HG03520 (cell line): ENCODE data around the gene CDC123.
A peak's percentile ranks its signal among the peaks of the same experiment; 100 is the strongest.
"Not testable (repeated sequence)": the region's sequence is repeated elsewhere in the genome, so short reads cannot be mapped to it uniquely, and the experiment has no call there.

Experiments used
- ATAC-seq: cut with Tn5 transposase; IDR thresholded peaks from one replicate; pipeline ENCODE4 v1.9.1; 2021; ENCODE audit warnings: mild to moderate bottlenecking, moderate library complexity; ENCODE audit not compliant: unreplicated experiment

The CDC123 gene, protein sequence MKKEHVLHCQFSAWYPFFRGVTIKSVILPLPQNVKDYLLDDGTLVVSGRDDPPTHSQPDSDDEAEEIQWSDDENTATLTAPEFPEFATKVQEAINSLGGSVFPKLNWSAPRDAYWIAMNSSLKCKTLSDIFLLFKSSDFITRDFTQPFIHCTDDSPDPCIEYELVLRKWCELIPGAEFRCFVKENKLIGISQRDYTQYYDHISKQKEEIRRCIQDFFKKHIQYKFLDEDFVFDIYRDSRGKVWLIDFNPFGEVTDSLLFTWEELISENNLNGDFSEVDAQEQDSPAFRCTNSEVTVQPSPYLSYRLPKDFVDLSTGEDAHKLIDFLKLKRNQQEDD

DNA sequence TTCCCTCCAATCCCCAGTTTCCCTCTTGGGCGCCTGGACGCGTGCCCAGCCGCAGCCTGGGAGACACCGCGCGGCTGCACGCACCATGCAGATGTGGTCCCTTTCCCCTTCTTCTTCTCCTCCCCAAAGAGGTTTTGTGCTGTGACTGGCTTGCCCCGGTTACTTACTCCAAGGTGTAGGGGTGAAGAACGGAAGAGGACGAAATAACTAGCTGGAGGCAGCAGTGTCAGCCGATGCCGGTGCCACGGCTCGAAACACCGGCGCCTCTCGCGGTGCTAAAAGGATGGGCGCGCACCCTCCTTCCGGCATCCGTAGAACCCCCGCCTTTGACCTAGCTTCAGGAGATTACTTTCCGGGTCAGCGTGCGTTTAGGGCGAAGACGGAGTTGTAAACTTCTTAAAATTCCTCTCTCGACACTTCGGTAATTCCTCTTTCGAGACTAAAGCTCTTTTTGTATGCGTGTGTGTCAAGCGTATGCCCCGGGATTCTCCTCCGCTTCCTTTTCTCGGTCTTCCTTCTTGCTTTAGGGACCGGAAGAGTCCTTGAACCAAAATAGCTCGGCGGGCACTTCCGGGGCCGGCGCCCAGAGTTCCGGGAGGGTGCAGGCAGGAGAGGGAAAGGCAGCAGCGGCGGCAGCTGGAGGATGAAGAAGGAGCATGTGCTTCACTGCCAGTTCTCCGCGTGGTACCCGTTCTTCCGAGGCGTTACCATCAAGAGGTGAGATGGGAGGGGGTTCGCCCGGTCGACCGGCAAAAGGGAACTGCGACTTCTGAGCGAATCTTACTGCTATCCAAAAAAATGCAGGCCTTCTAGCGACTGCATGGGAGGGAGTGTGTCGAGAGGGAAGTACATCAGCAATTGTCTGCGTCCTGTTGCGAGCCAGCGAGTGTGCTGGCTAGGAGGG, at the start of gene CDC123, which contains the start of gene NUDT5:
CDC123 (plus strand) TSS at position 586 of the 904 bp plus-strand sequence; CDS start at position 644, 58 bp downstream.
NUDT5 (minus strand) TSS at position 289 of the 904 bp plus-strand sequence. CDS start 9,600 bp downstream, outside the sequence.
- ATAC-seq, result peak; percentile 83

DNA sequence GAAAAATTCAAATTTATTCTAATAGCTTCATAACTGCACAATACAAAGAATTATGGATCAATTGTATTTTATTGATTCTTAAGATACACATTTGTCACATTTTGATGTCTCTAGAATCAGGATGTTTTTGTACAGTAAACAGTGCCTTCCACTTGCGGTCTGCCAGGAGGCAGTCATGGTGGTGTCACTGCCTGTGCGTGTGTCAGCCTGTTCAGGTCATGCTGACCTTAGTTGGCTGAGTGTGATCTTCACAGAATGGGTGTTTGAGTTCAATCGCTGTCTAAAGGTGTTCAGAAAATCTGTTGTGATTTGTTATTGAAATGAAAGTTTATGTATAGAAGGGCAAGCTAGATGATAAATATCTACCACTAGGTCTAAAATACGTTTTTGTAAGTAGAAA, 45.8 kb upstream of the CDC123 start:
- no peak for ATAC-seq

DNA sequence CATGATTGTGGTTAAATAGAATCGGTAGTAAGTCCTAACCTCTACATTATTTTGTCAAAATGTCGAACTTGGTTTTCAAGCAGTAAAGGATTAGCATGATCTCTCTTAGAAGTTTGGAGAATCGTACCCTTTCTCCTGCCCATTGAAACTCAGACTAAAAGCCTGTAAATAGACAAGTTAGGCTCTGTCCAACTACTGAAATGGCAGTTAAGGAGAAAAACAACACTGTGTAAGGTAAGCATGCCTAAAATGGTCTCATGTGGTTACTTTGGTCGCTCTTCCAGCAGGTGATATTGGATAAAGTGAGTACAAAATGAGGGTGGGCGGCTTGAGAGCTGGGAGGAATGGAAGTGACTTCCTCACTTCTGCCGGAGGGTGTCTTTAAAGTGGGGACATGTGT, 41.5 kb upstream of the CDC123 start:
- ATAC-seq, result no peak

DNA sequence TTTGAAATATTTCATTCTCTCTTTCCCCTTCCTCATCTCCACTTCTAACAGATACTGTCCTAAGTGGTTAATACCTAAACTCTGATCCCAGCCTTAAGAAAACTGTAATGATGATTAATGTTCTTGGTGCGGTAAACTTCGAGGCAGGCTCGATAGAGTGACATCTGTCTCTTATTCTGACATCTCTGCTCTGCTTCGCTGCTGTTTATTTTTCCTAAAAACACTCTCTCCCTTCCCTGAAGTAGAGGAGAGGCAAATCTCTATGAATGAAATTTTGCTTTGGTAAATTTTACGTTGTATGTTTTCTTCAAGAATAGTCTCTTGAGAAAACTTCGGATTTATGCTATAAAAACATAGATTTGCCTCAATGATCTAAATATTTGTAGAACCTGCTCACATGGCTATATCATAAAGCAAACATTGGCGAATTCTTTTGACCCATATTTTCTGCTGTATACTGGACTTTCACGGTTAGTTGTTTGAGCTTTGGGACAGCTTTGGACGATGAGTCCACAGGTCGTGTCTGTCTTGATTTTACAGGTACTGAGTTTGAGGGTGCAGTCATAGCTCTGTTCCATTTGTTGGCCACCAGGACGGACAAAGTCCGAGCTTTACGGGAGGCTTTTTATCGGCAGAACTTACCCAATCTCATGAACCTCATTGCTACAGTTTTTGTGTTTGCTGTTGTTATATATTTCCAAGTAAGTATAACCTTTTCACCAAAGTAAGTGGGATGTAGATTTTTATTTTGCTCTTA, 39.4 kb upstream of the CDC123 start:
- no peak for ATAC-seq

DNA sequence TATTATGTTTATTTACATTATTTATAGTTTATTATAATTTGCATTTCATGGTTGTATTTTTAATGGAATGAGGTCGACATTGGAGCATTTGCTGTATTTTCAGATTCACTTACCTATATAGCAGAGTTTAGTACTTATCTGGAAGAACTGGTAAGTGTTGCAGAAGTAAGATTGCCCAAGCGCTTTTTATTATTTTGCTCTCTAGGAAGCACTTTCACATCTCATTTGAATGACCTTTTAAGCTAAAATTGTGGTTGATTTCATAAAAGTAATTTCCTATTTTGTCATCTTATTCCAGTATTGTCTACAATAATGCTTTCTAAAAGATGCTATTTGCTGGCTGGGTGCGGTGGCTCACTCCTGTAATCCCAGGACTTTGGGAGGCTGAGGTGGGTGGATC, 37.9 kb upstream of the CDC123 start:
- no peak for ATAC-seq

DNA sequence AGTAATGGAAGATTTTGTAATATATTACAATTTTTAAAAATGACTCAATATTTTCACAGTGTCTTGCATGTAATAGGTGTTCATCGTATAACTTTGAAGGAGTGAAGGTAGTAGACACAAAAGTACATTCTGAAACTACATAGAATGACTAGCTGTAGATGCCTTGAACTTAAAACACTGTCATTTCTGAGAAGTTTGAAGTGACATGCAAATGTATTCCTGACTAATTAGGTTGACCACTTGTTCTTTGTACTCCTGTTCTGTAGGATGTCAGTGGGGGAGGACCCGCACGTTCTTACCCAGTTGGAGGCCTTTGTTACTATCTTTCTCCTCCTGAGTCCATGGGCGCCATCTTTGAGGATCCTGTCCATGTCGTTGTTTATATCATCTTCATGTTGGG, 35.3 kb upstream of the CDC123 start:
- ATAC-seq, result no peak

DNA sequence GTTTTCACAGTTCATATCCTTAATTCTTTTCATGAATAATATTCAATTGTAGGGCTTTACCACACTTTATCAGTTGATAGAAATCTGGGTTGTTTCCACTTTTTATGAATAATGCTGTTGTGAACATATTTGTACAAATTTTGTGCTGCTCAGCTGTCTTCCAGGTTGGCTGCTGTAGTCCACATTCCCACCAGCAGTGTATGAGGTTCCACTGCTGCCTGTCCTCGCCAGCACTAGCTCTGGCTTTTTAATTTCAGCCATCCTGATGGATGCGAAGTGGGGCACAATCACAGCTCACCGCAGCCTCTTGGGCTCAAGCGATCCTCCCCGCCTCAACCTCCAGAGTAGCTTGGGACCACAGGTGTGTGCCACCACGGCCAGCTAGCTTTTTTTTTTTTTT, 33.1 kb upstream of the CDC123 start:
- ATAC-seq, result no peak

DNA sequence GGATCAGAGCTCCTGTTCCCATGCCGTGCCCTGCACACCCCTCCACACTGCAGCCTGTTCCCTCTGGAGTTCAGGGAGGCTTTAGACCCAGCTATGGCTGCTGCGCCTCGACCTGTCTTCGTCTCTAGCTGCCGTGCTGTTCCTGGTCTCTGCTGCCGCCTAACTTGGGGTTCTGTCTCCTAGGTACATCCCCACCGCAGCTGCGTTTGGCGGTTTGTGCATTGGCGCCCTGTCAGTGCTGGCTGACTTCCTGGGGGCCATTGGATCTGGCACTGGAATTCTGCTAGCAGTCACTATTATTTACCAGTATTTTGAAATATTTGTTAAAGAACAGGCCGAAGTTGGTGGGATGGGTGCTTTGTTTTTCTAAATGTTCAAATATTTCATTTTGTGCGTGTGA, 31.9 kb upstream of the CDC123 start:
- ATAC-seq, result no peak

DNA sequence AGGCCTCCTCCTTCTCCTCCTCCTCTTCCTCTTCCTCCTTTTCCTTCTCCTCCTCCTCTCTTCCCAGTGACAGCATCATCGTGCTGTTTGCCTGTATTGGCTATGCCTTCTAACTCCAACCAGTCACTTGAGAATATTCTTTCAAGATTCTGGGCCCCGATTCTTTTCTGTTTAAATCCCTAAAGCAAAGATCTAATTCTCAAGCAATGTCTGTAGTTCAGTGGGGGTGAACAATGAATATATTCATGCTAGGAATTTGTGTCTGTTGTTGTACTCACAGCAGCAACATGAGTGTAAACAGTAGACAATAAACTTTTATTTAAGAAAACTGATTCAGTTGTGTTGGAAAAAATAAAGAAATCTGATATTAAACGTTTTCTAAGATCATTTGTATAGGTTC, 31.0 kb upstream of the CDC123 start:
- ATAC-seq, result no peak

DNA sequence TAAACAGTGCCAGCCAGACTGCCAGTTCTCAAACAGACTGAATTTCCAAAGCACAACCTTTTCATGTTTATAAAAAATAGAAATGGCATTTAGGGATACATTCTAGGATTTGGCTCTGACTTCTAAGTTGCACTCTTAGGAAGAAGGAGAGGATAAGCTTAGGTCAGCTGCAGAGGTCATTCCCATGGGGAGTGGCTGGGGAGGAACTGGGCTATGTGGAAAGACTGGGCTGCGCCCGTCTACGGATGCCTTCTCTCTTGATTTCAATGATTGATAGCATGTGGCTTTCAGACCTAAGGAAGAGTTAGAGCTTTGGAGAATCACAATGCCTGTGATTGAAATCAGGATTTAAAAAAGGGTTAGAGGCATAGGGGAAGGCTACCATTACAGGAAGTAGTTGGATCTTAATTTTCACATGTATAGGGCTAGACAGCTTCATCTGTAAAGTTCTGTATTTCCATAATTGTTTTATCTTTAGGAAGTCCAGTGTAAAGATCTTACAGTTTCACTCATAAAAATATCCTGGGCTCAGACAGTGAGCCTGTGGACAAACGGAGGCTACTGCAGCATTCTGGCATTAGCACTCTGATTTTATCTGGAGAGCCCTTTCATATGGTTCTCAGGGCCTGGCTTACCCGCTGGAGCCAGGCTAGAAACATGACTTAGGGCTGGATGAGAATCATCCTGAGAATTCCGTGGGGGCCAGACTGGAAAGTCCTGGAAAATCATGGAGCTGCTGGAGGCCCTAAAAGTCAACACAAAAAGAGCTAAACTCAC, 29.8 kb upstream of the CDC123 start:
- no peak for ATAC-seq

DNA sequence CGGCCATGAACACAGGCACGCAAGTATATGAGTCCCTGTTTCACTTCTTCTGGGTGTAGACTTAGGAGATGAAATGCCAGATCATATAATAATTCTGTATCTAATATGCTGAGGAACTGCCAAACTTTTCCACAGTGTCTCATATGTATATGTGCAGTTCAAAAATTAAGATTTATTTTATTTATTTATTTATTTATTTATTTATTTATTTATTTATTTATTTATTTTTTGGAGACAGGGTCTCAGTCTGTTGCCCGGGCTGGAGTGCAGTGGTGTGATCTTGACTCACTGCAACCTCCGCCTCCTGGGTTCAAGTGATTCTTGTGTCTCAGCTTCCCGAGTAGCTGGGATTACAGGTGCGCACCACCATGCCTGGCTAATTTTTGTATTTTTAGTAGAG, 24.5 kb upstream of the CDC123 start:
- not testable (repeated sequence) for ATAC-seq

DNA sequence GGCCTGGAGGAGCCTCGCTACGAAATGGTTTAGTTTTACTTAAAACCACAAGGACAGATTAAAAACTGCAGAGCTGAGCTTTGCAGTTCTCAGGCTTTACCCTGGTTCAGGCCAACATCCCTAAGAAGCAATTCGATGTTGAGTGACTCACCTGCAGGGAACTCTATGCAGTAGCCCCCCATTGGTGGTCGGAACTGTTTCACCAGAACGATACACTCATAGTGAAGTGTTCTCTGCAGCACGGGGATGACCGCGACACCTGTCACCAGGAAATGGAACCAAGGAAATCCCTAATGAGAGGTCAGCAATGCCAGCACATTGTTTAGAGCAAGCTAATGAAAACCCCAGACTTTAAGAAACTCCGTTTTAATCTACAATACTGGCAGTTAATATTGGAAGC, 18.3 kb upstream of the CDC123 start:
- no peak for ATAC-seq

DNA sequence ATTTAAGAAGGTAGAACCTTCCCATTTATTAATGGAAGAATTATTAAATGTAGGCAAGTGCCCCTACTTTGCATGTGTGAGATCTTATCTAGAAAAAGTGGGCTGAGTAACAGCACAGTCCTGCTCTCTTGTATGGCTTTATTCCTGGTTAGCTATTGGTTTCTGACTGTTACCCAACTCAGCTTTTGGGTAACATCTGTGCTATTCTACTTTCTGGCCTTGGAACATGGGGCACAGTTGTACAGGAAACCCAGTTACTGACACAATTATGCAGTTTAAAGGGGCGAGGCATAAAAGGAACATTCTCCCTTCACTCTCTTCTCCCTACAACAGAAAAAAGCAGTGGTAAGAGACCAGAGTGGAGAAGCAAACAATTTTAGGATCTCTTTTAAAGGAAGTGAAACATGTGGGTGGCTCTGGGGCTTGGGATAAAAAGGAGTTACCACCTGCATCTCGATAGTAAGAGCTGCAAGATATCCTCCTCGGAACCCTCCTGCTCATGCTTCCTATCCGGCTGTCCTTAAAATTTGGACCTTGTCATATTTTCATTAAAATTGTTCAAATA, 16.3 kb upstream of the CDC123 start:
- ATAC-seq, result no peak

DNA sequence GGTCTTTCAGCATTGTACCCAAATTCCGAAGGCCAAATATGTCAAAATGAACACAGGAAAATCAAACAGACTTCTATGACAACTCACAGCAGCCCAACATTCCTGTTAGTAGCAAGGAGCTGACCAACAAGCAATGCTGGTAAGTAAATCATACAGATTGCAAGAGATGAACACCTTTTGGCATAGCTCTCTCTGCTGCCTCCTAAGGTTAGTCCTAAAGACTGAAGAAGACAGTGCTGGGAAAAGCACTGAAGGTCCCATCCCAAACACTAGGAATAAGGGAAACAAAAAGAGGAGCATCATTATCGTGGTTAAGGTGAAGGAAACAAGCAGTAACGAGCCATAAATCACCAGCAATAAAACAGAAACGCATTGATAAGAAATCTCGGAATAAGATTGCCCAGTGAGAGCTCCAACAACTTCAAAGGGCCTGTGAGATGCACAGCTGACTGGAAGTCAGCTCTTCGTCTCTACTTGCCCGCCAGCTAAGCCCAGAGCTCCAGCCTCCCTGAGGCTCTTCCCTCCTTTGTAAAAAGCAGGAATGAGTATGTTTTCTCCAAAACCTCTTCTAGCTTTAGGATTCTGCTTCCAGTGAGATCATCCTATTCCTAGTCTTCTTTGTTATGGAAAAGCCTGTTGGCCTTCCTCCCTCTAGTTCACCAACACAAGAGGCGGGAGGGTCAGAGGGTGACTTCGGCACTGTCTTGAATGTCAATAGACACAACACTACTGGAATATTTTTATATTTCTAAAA, 15.6 kb upstream of the CDC123 start:
- no peak for ATAC-seq

DNA sequence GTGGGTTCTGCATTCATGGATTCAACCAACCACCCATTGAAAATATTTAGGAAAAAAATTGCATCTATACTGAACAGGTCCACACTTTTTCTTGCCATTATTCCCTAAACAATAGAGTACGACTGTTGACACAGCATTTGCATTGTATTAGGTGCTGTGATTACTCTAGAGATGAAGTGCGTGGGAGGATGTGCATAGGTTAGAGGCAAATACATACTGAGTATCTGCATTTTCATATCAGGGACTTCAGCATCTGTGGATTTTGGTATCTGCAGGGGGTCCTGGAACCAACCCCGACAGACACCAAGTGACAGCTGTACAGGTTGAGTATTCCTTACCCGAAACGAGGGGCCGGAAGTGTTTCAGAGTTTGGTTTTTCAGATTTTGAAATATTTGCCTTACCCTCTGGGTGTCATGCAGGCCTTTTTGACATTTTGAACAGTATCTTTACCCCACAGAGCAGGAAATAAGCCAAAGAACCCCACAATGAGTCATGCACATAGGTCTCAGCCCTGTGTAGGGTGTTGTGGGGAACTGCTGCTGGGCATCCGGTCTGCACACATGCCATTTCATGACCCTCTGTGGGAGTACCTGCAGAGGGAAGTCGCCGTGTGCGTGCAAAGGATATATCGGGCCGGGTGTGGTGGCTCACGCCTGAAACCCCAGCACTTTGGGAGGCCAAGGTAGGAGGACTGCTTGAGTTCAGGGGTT, 14.8 kb upstream of the CDC123 start:
- peak; percentile 91 for ATAC-seq

DNA sequence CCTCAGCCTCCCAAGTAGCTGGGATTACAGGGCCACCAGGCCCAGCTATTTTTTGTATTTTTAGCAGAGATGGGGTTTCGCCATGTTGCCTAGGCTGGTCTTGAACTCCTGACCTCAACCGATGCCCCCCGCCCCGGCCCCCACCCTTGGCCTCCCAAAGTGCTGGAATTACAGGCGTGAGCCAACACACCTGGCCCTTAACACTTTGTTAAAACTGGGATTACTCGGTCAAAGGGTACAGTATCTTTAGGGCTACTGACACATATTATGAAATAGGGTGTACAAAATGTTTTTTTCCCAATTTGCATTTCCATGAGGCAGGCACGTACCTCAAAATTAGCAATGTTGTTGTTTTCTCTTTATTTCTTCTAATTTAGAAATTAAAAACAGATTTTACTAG, 11.8 kb upstream of the CDC123 start:
- no peak for ATAC-seq

DNA sequence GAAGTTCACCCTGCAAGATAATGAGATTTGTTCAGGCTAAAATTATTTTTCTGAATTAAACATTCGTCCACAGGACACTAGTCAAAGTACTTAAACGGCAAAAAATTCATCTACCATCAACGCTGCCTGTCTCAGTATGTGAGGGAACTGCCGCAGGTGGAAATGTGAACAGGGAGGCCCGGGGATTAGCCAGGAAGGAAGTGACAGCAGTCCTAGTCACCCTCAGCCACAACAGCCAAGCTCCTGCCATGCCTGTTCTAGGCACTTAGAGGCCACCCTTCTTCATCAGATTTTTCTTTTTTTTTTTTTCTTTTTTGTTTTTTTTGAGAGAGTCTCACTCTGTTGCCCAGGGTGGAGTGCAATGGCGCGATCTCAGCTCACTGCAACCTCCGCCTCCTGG, 9.7 kb upstream of the CDC123 start:
- ATAC-seq, result no peak

DNA sequence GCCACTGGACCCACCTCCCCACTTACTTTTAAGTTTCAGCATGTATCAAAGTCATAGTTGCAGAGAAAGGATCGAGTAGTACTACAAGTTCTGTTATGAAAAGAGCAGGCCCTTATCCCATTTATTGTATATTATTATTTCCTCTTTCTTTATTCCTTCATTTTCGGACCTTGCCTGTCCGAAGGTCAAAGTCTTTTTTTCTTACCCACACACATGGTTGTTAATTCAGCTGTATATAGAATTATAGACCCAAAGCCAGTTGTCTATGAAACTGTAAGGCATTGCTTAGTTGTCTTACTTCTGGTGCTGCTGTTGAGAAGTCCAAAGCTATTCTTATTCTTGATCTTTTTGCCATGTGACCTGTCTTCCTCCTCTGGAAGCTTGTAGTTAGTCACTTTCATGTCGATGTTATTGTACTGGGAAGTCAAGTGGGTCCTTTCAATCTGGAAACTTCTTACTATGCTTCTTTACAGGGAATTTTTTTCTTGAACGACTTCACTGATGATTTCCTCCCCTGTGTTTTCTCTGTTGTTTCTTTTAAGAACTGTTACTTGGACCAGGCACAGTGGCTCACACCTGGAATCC, 8.6 kb upstream of the CDC123 start:
- ATAC-seq, result no peak
